SU-DHL-6 (cell line): ENCODE data around the gene LCMT1.

ENCODE experiments used
- CTCF ChIP-seq: fragments of 200-600 bp; sonication (generic); IDR thresholded peaks from one replicate; pipeline ENCODE4 v1.5.1; 2017; ENCODE audit warnings: antibody characterized with exemption, mild to moderate bottlenecking, low read length, moderate library complexity; ENCODE audit not compliant: insufficient read depth, poor library complexity, severe bottlenecking
- EZH2phosphoT487 ChIP-seq: fragments of 200-600 bp; sonication (generic), shearing (Covaris generic); conservative IDR thresholded peaks from 2 replicates; pipeline ENCODE4 v1.6.1; 2018; ENCODE audit warnings: mild to moderate bottlenecking, antibody characterized with exemption, low read length, moderate library complexity, mixed read lengths

- TF ChIP-seq CTCF, result no peak
- no peak for TF ChIP-seq EZH2phosphoT487
These were observed 15.9 kb upstream of the LCMT1 start for GRCh38 chr16:25095636-25096035.
